ENCODE measurements around the gene TOGARAM1.
A peak's percentile ranks its signal among the peaks of the same experiment; 100 is the strongest.

TOGARAM1 gene, protein sequence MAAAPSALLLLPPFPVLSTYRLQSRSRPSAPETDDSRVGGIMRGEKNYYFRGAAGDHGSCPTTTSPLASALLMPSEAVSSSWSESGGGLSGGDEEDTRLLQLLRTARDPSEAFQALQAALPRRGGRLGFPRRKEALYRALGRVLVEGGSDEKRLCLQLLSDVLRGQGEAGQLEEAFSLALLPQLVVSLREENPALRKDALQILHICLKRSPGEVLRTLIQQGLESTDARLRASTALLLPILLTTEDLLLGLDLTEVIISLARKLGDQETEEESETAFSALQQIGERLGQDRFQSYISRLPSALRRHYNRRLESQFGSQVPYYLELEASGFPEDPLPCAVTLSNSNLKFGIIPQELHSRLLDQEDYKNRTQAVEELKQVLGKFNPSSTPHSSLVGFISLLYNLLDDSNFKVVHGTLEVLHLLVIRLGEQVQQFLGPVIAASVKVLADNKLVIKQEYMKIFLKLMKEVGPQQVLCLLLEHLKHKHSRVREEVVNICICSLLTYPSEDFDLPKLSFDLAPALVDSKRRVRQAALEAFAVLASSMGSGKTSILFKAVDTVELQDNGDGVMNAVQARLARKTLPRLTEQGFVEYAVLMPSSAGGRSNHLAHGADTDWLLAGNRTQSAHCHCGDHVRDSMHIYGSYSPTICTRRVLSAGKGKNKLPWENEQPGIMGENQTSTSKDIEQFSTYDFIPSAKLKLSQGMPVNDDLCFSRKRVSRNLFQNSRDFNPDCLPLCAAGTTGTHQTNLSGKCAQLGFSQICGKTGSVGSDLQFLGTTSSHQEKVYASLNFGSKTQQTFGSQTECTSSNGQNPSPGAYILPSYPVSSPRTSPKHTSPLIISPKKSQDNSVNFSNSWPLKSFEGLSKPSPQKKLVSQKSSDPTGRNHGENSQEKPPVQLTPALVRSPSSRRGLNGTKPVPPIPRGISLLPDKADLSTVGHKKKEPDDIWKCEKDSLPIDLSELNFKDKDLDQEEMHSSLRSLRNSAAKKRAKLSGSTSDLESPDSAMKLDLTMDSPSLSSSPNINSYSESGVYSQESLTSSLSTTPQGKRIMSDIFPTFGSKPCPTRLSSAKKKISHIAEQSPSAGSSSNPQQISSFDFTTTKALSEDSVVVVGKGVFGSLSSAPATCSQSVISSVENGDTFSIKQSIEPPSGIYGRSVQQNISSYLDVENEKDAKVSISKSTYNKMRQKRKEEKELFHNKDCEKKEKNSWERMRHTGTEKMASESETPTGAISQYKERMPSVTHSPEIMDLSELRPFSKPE (N-terminal part only)

DNA sequence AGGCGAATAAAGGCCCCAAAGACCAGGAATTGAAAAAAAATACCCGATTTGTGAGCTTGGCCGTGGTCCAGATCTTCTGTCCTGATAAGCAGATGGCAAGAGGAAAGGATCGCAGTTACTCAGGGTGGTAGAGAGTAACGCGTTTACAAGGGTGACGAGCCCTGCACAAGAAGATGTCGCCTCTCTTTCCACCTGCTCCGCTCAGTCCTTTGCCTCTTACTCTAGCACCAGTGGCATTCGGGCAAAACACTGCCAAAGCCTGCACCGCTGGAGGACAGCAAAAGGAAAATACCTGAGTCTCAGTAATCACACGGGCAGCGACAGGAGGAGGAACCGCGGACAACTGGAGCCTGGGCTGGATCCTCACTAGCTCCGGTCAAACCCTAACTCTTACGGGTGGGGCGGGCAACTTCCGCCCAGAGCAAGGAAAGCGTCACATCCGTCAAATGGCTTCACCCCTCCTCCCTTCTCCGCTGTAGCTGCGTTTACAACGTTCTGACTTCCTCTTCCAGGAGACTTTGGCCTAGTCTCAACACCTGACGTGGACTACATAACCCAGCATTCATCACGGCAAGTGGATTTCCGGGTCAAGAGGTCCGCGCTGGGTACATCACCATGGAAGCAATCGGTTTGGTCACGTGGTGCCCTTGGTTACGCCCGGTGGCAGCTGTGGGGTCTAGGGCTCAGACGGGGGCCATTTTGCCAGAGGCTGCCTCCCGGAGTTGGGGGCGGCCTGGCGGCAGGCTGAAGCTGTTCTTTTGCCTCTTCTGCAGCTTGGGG is at the start of gene TOGARAM1, which contains the start of gene KLHL28:
Gene TOGARAM1, plus strand, starts transcription at position 637 of the 780 bp plus-strand sequence. CDS start 232 bp downstream, outside the sequence.
Gene KLHL28, minus strand, starts transcription at position 394 of the 780 bp plus-strand sequence. CDS start 16,019 bp downstream, outside the sequence.
- Mint-ChIP-seq H3K4me3 (no peak within 1 kb of the TSS), H3K36me3 (peaks cover 22% of the 10 kb centered on the region), H3K27me3 (no peaks in the 10 kb centered on the region), H3K4me1 (ENCODE audit: low read depth) (peaks cover 46% of the 10 kb centered on the region), H3K9me3 (ENCODE audit: low read depth) (peaks cover 13% of the 10 kb centered on the region), H3K27ac (peak within 1 kb of the TSS; percentile 64)

DNA sequence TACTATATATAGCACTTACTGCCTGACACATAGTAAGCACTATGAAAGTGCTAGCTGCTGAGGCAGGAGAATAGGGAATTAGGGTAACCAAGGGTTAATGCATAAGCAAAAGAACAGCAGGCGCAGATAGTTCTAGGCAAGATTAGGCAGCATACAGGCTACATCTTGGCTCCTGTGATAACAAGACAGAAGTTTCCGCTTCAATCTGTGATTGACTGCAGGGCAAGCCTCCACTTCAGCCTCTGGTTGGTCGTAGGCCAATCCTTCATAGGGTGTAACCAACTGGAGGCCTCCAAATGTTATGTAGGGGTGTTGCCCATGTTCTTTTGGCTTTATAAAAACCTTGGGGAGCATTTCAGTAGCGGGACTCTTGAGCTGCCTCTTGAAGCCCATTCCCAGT is 47.1 kb upstream of the TOGARAM1 start:
- Mint-ChIP-seq H3K4me3 (no peak overlapping the region), H3K27me3 (peaks cover 20% of the 10 kb centered on the region), H3K4me1 (ENCODE audit: low read depth) (peaks cover 4% of the 10 kb centered on the region), H3K36me3 (no peaks in the 10 kb centered on the region), H3K27ac (no peak overlapping the region), H3K9me3 (ENCODE audit: low read depth) (no peaks in the 10 kb centered on the region)

DNA sequence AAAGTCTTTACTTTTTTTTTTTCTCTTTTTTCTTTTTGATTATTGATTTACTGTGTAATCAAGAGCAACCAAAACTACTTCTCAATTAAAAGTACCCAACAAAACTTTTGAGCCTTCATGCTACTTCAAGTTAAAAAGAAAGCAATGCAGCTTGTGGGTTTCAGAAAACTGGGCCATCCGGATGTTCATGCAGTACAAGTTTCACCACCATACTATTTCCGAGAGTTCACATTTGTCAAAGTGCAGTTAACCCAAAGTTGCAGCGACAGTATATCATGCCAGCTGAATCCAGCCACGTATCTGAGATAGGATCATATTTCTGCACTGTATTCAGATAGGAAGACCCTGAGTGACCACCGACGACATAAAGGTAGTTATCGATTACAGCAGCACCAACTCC is 33.2 kb upstream of the TOGARAM1 start:
- H3K9me3 Mint-ChIP-seq (ENCODE audit: low read depth), result no peaks in the 10 kb centered on the region
- no peak overlapping the region for H3K4me3 Mint-ChIP-seq
- H3K4me1 Mint-ChIP-seq (ENCODE audit: low read depth), result peaks cover 14% of the 10 kb centered on the region
- no peaks in the 10 kb centered on the region for H3K27me3 Mint-ChIP-seq
- H3K36me3 Mint-ChIP-seq, result peaks cover 5% of the 10 kb centered on the region
- no peak overlapping the region for H3K27ac Mint-ChIP-seq

DNA sequence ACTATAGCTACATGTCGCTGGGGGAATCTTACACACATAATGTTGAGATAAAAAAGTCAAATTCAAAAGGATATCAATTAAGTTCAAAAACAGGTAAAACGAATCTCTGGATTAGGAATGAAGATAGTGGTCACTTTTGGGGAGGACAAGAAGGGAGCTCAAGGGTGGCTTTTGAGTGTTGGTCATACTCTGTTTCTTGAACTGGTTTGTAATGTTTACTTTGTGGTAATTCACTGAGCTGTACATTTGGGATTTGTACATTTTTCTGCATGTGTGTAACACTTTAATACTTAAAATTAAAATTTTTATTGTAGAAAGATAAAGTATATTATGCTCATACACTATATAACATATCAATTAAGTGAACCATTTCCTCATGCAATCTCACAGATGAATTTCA is 26.8 kb upstream of the TOGARAM1 start:
- Mint-ChIP-seq H3K36me3 (peaks cover 36% of the 10 kb centered on the region), H3K4me3 (no peak overlapping the region), H3K9me3 (ENCODE audit: low read depth) (peaks cover 4% of the 10 kb centered on the region), H3K4me1 (ENCODE audit: low read depth) (peaks cover 45% of the 10 kb centered on the region), H3K27ac (no peak overlapping the region), H3K27me3 (no peaks in the 10 kb centered on the region)

DNA sequence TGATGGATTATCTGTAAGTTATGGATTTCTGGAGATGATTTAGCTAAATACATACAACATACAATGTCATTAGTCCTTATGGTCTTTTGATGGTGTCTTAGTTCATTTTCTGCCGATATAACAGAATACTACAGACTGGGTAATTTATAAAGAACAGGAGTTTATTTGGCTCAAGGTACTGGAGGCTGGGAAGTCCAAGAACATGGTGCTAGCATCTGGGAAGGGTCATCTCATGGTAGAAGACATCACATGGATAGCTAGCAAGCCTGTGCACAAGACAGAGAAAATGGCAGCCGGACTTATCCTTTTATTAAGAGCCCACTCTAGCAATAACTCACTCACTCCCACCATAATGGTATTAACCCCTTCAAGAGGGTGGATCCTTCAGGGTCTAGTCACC is 24.4 kb upstream of the TOGARAM1 start:
- Mint-ChIP-seq H3K4me3 (no peak overlapping the region), H3K36me3 (peaks cover 48% of the 10 kb centered on the region), H3K27me3 (no peaks in the 10 kb centered on the region), H3K27ac (peak overlapping the region; percentile 5), H3K4me1 (ENCODE audit: low read depth) (peaks cover 52% of the 10 kb centered on the region), H3K9me3 (ENCODE audit: low read depth) (peaks cover 4% of the 10 kb centered on the region)

DNA sequence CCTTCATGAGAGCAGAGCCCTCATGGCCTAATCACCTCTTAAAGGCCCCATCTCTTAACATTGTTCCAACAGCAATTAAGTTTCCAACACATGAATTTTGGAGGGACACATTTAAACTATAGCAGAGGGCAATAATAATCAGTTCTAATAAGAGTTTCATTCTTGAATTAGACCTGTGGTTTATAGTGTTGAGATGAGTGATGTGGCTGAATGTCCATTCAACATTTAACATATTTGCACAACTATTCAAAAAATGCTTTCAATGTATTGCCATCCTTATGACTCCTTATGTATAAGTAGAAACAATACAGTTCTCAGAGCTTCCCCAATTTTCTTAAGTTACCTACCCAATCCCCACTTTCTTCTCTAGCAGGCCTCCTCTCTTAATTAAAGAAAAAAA is 21.8 kb upstream of the TOGARAM1 start:
- H3K9me3 Mint-ChIP-seq (ENCODE audit: low read depth), result peaks cover 4% of the 10 kb centered on the region
- peaks cover 52% of the 10 kb centered on the region for H3K36me3 Mint-ChIP-seq
- peaks cover 47% of the 10 kb centered on the region for H3K4me1 Mint-ChIP-seq (ENCODE audit: low read depth)
- H3K27ac Mint-ChIP-seq, result peak overlapping the region; percentile 30
- no peak overlapping the region for H3K4me3 Mint-ChIP-seq
- H3K27me3 Mint-ChIP-seq, result no peaks in the 10 kb centered on the region

DNA sequence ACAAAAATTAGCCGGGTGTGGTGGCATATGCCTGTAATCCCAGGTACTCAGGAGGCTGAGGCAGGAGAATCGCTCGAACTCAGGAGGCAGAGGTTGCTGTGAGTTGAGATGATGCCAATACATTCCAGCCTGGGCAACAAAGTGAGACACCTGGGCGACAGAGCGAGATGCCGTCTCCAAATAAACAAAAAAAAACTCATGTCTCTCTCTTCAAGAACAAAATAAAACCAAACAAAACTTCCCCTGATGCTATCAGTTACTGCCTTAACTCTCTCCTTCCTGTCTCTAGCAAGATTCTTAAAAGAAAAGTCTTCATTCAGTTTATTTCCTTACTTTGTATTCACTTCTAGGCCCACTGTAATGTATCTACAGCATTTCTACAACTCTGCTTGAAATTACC is 21.0 kb upstream of the TOGARAM1 start:
- Mint-ChIP-seq H3K9me3 (ENCODE audit: low read depth) (peaks cover 4% of the 10 kb centered on the region), H3K27ac (no peak overlapping the region), H3K4me1 (ENCODE audit: low read depth) (peaks cover 49% of the 10 kb centered on the region), H3K4me3 (no peak overlapping the region), H3K36me3 (peaks cover 57% of the 10 kb centered on the region), H3K27me3 (no peaks in the 10 kb centered on the region)

DNA sequence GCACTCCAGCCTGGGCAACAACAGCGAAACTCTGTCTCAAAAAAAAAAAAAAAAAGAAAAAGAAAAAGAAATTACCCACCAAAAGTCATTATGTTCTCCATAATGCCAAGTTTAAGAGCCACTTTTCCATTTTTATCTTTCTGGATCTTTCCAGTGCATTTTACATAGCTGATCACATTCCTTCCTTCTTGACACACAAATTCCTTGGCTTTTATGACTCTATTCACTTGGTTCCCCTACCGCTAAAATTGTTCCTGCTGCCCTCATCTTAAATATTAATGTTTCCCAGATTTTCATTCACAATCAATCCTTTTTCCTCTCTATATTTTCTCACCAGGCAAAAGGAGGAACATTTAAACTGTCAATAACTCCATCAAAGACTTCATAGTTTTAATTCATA is 20.4 kb upstream of the TOGARAM1 start:
- Mint-ChIP-seq H3K9me3 (ENCODE audit: low read depth) (peaks cover 4% of the 10 kb centered on the region), H3K4me1 (ENCODE audit: low read depth) (peaks cover 44% of the 10 kb centered on the region), H3K4me3 (no peak overlapping the region), H3K36me3 (peaks cover 51% of the 10 kb centered on the region), H3K27me3 (no peaks in the 10 kb centered on the region), H3K27ac (peak overlapping the region; percentile 46)

DNA sequence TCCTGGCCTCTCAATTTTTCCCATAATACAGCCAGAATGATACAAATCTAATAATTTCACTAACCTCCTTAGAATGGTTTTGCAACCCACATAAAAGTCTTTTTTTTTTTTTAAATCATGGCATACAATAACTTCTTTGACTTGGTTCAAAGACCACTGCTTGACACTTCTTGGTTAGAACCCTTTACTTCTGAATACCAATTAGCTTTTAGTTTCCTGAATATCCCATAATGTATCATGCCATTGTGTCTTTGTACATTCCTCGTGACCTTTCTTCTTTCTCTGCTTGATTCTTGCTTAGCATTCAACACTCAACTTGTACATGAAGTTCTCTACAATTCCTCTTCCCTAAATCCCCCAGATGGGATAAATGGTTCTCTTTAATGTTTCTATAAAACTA is 19.6 kb upstream of the TOGARAM1 start:
- Mint-ChIP-seq H3K27me3 (no peaks in the 10 kb centered on the region), H3K36me3 (peaks cover 51% of the 10 kb centered on the region)

DNA sequence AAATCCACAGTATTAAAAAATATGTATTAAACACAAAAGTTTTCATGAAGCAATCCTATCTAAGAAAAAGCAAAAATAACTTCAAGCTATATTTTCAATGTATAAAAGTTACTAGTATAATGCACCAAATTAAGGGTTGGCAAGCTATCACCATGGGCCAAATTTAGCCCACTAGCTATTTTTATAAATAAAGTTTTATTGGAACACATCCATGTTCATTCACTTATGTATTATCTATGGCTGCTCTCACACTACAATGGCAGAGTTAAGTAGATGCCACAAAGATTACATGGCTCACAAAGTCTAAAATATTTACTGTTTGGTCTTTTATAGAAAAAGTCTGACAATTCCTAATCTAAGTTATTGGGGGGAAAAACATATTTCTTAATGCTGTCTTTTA is 17.9 kb upstream of the TOGARAM1 start:
- Mint-ChIP-seq H3K4me1 (ENCODE audit: low read depth) (peaks cover 52% of the 10 kb centered on the region), H3K27me3 (no peaks in the 10 kb centered on the region), H3K4me3 (no peak overlapping the region), H3K9me3 (ENCODE audit: low read depth) (peaks cover 3% of the 10 kb centered on the region), H3K27ac (no peak overlapping the region), H3K36me3 (peaks cover 46% of the 10 kb centered on the region)

More for the DNA sequence above, 19.6 kb upstream of the TOGARAM1 start:
- Mint-ChIP-seq H3K27ac (peak overlapping the region; percentile 46), H3K4me3 (no peak overlapping the region), H3K9me3 (ENCODE audit: low read depth) (peaks cover 4% of the 10 kb centered on the region), H3K4me1 (ENCODE audit: low read depth) (peaks cover 45% of the 10 kb centered on the region)

DNA sequence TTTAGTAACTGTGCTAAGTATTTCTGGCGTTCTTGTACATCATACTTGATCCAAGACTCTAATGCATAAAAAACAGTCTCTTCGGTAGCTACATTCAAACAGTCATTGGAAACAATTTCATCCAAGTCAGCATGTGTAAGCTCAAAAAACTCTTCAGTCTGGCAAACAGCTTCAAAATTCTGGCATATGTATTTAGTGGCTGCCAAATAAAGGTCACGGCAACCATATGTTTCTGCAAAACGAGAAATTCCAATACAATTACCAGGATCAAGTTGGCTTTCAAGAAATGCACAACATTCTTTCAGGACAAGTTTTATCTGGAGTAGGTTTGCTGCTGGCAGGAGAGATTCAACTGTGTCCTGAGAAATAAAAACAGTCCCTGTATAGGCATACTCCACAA is 16.7 kb upstream of the TOGARAM1 start:
- no peak overlapping the region for H3K27ac Mint-ChIP-seq
- H3K36me3 Mint-ChIP-seq, result peaks cover 40% of the 10 kb centered on the region
- H3K27me3 Mint-ChIP-seq, result no peaks in the 10 kb centered on the region
- no peak overlapping the region for H3K4me3 Mint-ChIP-seq
- H3K4me1 Mint-ChIP-seq (ENCODE audit: low read depth), result peaks cover 50% of the 10 kb centered on the region
- peaks cover 3% of the 10 kb centered on the region for H3K9me3 Mint-ChIP-seq (ENCODE audit: low read depth)

DNA sequence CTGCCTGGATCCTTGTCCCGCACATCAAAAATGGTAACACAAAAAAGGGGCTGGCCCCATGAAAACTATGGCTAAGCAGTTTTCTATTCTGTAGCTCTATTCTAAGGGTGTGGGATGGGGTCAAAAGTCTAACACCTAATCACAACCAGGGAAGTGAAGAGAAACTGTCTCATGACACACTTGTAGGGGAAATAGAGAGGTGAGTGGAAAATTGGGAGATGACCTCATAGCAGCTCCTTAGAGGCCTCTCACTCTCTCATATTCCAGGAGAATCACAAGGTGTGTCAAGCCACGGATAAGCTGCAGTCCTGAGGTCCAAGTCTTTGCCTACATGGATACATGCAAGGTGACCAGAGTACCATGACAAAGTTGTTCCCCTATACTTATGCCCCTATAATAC is 10.9 kb upstream of the TOGARAM1 start:
- H3K4me3 Mint-ChIP-seq, result no peak overlapping the region
- no peaks in the 10 kb centered on the region for H3K27me3 Mint-ChIP-seq
- no peak overlapping the region for H3K27ac Mint-ChIP-seq
- H3K4me1 Mint-ChIP-seq (ENCODE audit: low read depth), result peaks cover 63% of the 10 kb centered on the region
- peaks cover 3% of the 10 kb centered on the region for H3K9me3 Mint-ChIP-seq (ENCODE audit: low read depth)
- peaks cover 14% of the 10 kb centered on the region for H3K36me3 Mint-ChIP-seq

DNA sequence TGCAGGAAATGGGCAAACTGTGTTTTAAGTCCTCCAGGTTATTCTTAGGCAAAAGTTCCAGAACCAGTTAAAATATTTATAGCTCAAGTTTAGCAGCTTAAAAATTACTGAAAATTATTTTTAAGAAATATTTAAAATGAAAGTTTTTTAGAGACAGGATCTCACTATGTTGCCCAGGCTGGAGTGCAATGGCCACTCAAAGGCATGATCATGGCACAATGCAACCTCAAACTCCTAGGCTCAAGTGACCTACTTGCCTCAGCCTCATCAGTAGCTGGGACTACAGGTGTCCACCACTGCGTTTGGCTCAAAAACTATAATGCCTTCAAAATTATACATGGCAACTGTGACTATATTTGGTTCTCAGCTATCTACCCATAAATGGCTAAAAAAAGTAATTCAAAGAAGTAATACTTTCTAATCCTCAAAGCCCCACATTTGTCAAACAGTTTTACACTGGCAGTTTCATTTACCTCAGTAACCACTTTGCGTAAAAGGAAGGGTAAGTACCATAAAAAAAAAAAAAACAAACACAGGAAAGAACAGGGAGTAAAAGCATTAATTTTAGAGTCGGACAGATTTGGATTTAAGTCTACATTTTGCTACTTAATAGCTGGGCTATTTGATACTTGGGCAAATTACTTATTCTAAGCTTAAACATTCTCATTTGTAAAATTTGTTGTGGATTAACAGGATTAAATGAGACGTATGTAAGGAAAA is 9.4 kb upstream of the TOGARAM1 start:
- Mint-ChIP-seq H3K4me3 (no peak overlapping the region), H3K36me3 (peaks cover 14% of the 10 kb centered on the region)

More for the DNA sequence above, 9.4 kb upstream of the TOGARAM1 start:
- Mint-ChIP-seq H3K4me1 (ENCODE audit: low read depth) (peaks cover 69% of the 10 kb centered on the region), H3K27me3 (no peaks in the 10 kb centered on the region), H3K27ac (no peak overlapping the region), H3K9me3 (ENCODE audit: low read depth) (peaks cover 3% of the 10 kb centered on the region)

All from activated naive CD8-positive, alpha-beta T cell (primary cell).